SK-N-SH (cell line): ENCODE measurements around the gene ZDHHC14. TPM values are rescaled to one million over a fixed set of nuclear protein-coding genes. Genes with fewer than 3 reads are reported as not detected.

Source experiments
- CTCF ChIA-PET: fragments of 300-600, 350-600 bp; formaldehyde crosslinking; extraction: SDS; loops from one replicate; lab custom pipeline; 2021; lab: Yijun Ruan, JAX
- POLR2A ChIA-PET: fragments of 350-600 bp; sonication (Branson Sonifier 250); formaldehyde crosslinking; extraction: SDS; loops from one replicate; lab custom pipeline; 2020; ENCODE audit warnings: antibody characterized with exemption, inconsistent platforms; lab: Yijun Ruan, JAX
- DNase-seq: peaks from one replicate; pipeline ENCODE4 v3.0.0; 2012
- H2AFZ ChIP-seq: fragments of 200-600 bp; sonication (generic); 2 replicates; pipeline ENCODE4 v1.8.1; 2016; ENCODE audit warnings: antibody characterized with exemption, mild to moderate bottlenecking, low read depth
- H3F3A ChIP-seq: fragments of 200-600 bp; sonication (generic); replicated peaks from 2 replicates; pipeline ENCODE3; 2016; ENCODE audit warnings: antibody characterized with exemption, mild to moderate bottlenecking; ENCODE audit not compliant: insufficient read depth
- H3K27ac ChIP-seq, 2 experiments: fragments of 200-500 bp in 1 of 2; fragments of 200-600 bp in 1 of 2; sonication (Bioruptor generic) in 1 of 2; sonication (generic), shearing (Covaris generic) in 1 of 2; 2 replicates each; pipeline versions ENCODE4 v1.5.1 to v1.6.1; 2014 to 2016; ENCODE audit warnings: low read depth in 2 of 2, inconsistent platforms in 1 of 2, low read length in 1 of 2, mild to moderate bottlenecking in 1 of 2, mixed read lengths in 1 of 2
- H3K27me3 ChIP-seq: fragments of 200-600 bp; sonication (generic), shearing (Covaris generic); 2 replicates; pipeline ENCODE4 v1.6.1; 2016; ENCODE audit warnings: mixed run types; ENCODE audit not compliant: insufficient read depth
- H3K36me3 ChIP-seq, 2 experiments: fragments of 200-500 bp in 1 of 2; fragments of 200-600 bp in 1 of 2; sonication (Bioruptor generic) in 1 of 2; sonication (generic) in 1 of 2; replicated peaks in 1 of 2; 2 replicates each; pipeline versions ENCODE3 to v1.5.1; 2014 to 2016; ENCODE audit warnings: low read length in 1 of 2, mild to moderate bottlenecking in 1 of 2; ENCODE audit not compliant: insufficient read depth in 2 of 2, control insufficient read depth in 1 of 2
- H3K4me1 ChIP-seq, 2 experiments: fragments of 200-500 bp in 1 of 2; fragments of 200-600 bp in 1 of 2; sonication (Bioruptor generic) in 1 of 2; sonication (generic), shearing (Covaris generic) in 1 of 2; 2 replicates each; pipeline versions ENCODE4 v1.5.1 to v1.6.1; 2014 to 2016; ENCODE audit warnings: low read depth in 1 of 2, low read length in 1 of 2, mixed run types in 1 of 2; ENCODE audit not compliant: insufficient read depth in 2 of 2, control insufficient read depth in 1 of 2
- H3K4me2 ChIP-seq: fragments of 200-600 bp; sonication (generic), shearing (Covaris generic); 2 replicates; pipeline ENCODE4 v1.6.1; 2017; ENCODE audit warnings: mixed run types
- H3K4me3 ChIP-seq, 2 experiments: fragments of 200-500 bp in 1 of 2; fragments of 200-600 bp in 1 of 2; sonication (Bioruptor generic) in 1 of 2; sonication (generic), shearing (Covaris generic) in 1 of 2; 2 replicates each; pipeline versions ENCODE4 v1.5.1 to v1.8.1; 2014 to 2016; ENCODE audit warnings: low read depth in 2 of 2, inconsistent platforms in 1 of 2, low read length in 1 of 2, mild to moderate bottlenecking in 1 of 2, mixed read lengths in 1 of 2, moderate library complexity in 1 of 2
- H3K79me2 ChIP-seq: fragments of 200-600 bp; sonication (generic); 2 replicates; pipeline ENCODE4 v1.8.1; 2017; ENCODE audit warnings: mild to moderate bottlenecking; ENCODE audit not compliant: insufficient read depth
- H3K9ac ChIP-seq: fragments of 200-600 bp; sonication (generic); 2 replicates; pipeline ENCODE4 v1.6.1; 2017; ENCODE audit warnings: mixed run types
- H3K9me2 ChIP-seq: fragments of 200-600 bp; sonication (generic); 2 replicates; pipeline ENCODE4 v1.6.1; 2017; ENCODE audit warnings: mixed run types
- H3K9me3 ChIP-seq: fragments of 200-600 bp; sonication (generic); 2 replicates; pipeline ENCODE4 v1.6.1; 2017; ENCODE audit warnings: mixed run types, mild to moderate bottlenecking, moderate library complexity
- H4K20me1 ChIP-seq: fragments of 200-600 bp; sonication (generic); 2 replicates; pipeline ENCODE4 v1.6.1; 2017; ENCODE audit warnings: mild to moderate bottlenecking, mixed run types; ENCODE audit not compliant: insufficient read depth
- ELF1 ChIP-seq: IDR thresholded peaks from 2 replicates; pipeline ENCODE4 v1.4.0; 2012
- EP300 ChIP-seq, 2 experiments: IDR thresholded peaks; 2 replicates each; pipeline versions ENCODE4 v1.4.0 to v1.6.1; 2012; ENCODE audit warnings: borderline replicate concordance in 1 of 2, low read depth in 1 of 2, low read length in 1 of 2
- FOXM1 ChIP-seq: IDR thresholded peaks from 2 replicates; pipeline ENCODE4 v1.4.0; 2012; ENCODE audit warnings: low read depth, mild to moderate bottlenecking
- IRF3 ChIP-seq: fragments of 150-350 bp; IDR thresholded peaks from 2 replicates; pipeline ENCODE4 v1.6.1; 2016; ENCODE audit warnings: mild to moderate bottlenecking, low read depth, low read length
- JUND ChIP-seq: IDR thresholded peaks from 2 replicates; pipeline ENCODE4 v1.4.0; 2012
- NFIC ChIP-seq: IDR thresholded peaks from 2 replicates; pipeline ENCODE4 v1.4.0; 2012; ENCODE audit warnings: borderline replicate concordance
- NRF1 ChIP-seq: IDR thresholded peaks from 2 replicates; pipeline ENCODE4 v1.6.1; 2012; ENCODE audit warnings: low read depth, mild to moderate bottlenecking, low read length
- RCOR1 ChIP-seq: fragments of 150-350 bp; IDR thresholded peaks from 2 replicates; pipeline ENCODE4 v1.6.1; 2017; ENCODE audit warnings: antibody characterized with exemption, low read length
- RFX5 ChIP-seq: IDR thresholded peaks from 2 replicates; pipeline ENCODE4 v1.6.1; 2012; ENCODE audit warnings: mild to moderate bottlenecking, improper control_type of control experiment, low read length
- RXRA ChIP-seq: IDR thresholded peaks from 2 replicates; pipeline ENCODE4 v1.4.0; 2012; ENCODE audit warnings: low read depth, mild to moderate bottlenecking, borderline replicate concordance
- SIN3A ChIP-seq: IDR thresholded peaks from 2 replicates; pipeline ENCODE4 v1.6.1; 2012; ENCODE audit warnings: low read depth, mild to moderate bottlenecking, low read length, moderate library complexity, borderline replicate concordance
- SMC3 ChIP-seq: IDR thresholded peaks from 2 replicates; pipeline ENCODE4 v1.6.1; 2012; ENCODE audit warnings: low read depth, low read length, improper control_type of control experiment
- USF1 ChIP-seq: IDR thresholded peaks from 2 replicates; pipeline ENCODE4 v1.4.0; 2012; ENCODE audit warnings: low read depth, borderline replicate concordance
- USF2 ChIP-seq: fragments of 150-350 bp; IDR thresholded peaks from 2 replicates; pipeline ENCODE4 v1.6.1; 2017; ENCODE audit warnings: antibody characterized with exemption, low read length, low read depth, borderline replicate concordance
- YY1 ChIP-seq: IDR thresholded peaks from 2 replicates; pipeline ENCODE4 v1.4.0; 2012; ENCODE audit warnings: low read depth, mild to moderate bottlenecking
- ZBTB33 ChIP-seq: IDR thresholded peaks from 2 replicates; pipeline ENCODE4 v1.4.0; 2012; ENCODE audit warnings: low read depth, borderline replicate concordance
- WGBS: methylation state at CpG from one replicate; pipeline ENCODE4 v1.1.6; 2017; ENCODE audit warnings: low lambda C conversion rate; 5-methylcytosine and 5-hydroxymethylcytosine counted together
- polyA plus RNA-seq, 3 experiments: library from polyadenylated mRNA; depleted of rRNA; stranded (reverse); fragments of >200 nt; gene quantifications; 2 replicates each; pipeline ENCODE4 v1.2.3, GENCODE V29; 2012
- TF ChIP-seq, protein P1 (sequence below): fragments of 200-600 bp; sonication (generic); IDR thresholded peaks from 2 replicates; pipeline ENCODE4 v1.6.1; 2017; ENCODE audit warnings: antibody characterized with exemption, mild to moderate bottlenecking, moderate library complexity

ZDHHC14 gene
- polyA plus RNA-seq, 1 of the 3 experiments (the other 2 are of a cell fraction) = 5.4 TPM

- H3K9me3 ChIP-seq = no peaks in the 10 kb centered on the region
- POLR2A ChIA-PET = no interaction called here
- DNase-seq = no peak
- H3K9me2 ChIP-seq = no peaks in the 10 kb centered on the region
- no peaks in the 10 kb centered on the region for H3K27me3 ChIP-seq
- no peak overlapping the region for H3K27ac ChIP-seq
- H3K9ac ChIP-seq = no peak overlapping the region
- H2AFZ ChIP-seq = no peak overlapping the region
- no peak overlapping the region for H3K4me2 ChIP-seq
- TF ChIP-seq EP300 (IDR thresholded peaks at IDR 0.05; ENCODE audit: borderline replicate concordance in 1 of 2, low read depth in 1 of 2, low read length in 1 of 2) = no peak
- no peak for TF ChIP-seq USF2
- TF ChIP-seq YY1 = no peak
- no peaks in the 10 kb centered on the region for H3K36me3 ChIP-seq
- H3K4me3 ChIP-seq = no peak overlapping the region
- no peaks in the 10 kb centered on the region for H3K79me2 ChIP-seq
- no peaks in the 10 kb centered on the region for H4K20me1 ChIP-seq
- 48% methylated on average over 1 of the region's 2 CpGs for WGBS
- no peaks in the 10 kb centered on the region for H3F3A ChIP-seq
- CTCF ChIA-PET = interaction anchor here (1.2 kb wide), 1 partner anchor 9 kb away, joined by 3 read pairs; no protein-coding TSS in a partner anchor
- H3K4me1 ChIP-seq = no peaks in the 10 kb centered on the region
Measured at GRCh38 chr6:157524735-157525134, 143.7 kb downstream of the ZDHHC14 start.

GRCh38 chr6:157525292-157525889 is 144.4 kb downstream of the ZDHHC14 start:
- H3F3A ChIP-seq = no peaks in the 10 kb centered on the region
- no peak overlapping the region for H3K9ac ChIP-seq
- 80% methylated on average over 5 of the region's 7 CpGs for WGBS
- no peaks in the 10 kb centered on the region for H3K79me2 ChIP-seq
- no peaks in the 10 kb centered on the region for H4K20me1 ChIP-seq
- TF ChIP-seq RCOR1 (no peak), FOXM1 (no peak), SMC3 (no peak), ZBTB33 (no peak), IRF3 (no peak), YY1 (no peak), RFX5 (no peak), ELF1 (no peak), NRF1 (no peak), SIN3A (no peak), NFIC (no peak), JUND (no peak), RXRA (no peak), USF1 (no peak)
- TF ChIP-seq, protein P1, sequence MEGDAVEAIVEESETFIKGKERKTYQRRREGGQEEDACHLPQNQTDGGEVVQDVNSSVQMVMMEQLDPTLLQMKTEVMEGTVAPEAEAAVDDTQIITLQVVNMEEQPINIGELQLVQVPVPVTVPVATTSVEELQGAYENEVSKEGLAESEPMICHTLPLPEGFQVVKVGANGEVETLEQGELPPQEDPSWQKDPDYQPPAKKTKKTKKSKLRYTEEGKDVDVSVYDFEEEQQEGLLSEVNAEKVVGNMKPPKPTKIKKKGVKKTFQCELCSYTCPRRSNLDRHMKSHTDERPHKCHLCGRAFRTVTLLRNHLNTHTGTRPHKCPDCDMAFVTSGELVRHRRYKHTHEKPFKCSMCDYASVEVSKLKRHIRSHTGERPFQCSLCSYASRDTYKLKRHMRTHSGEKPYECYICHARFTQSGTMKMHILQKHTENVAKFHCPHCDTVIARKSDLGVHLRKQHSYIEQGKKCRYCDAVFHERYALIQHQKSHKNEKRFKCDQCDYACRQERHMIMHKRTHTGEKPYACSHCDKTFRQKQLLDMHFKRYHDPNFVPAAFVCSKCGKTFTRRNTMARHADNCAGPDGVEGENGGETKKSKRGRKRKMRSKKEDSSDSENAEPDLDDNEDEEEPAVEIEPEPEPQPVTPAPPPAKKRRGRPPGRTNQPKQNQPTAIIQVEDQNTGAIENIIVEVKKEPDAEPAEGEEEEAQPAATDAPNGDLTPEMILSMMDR = no peak
- DNase-seq = no peak
- H3K27me3 ChIP-seq = no peaks in the 10 kb centered on the region
- H3K36me3 ChIP-seq = no peaks in the 10 kb centered on the region
- no peaks in the 10 kb centered on the region for H3K9me3 ChIP-seq
- no peak overlapping the region for H3K27ac ChIP-seq
- H3K4me3 ChIP-seq = no peak overlapping the region
- no peaks in the 10 kb centered on the region; a peak in 1 of 4 replicates for H3K4me1 ChIP-seq
- CTCF ChIA-PET = interaction anchor here (1.2 kb wide), 1 partner anchor 8 kb away, joined by 3 read pairs; no protein-coding TSS in a partner anchor
- no peaks in the 10 kb centered on the region for H3K9me2 ChIP-seq
- no peak overlapping the region for H2AFZ ChIP-seq
- POLR2A ChIA-PET = no interaction called here
- no peak overlapping the region for H3K4me2 ChIP-seq
